ENCODE measurements around the gene RASSF5.

DNA sequence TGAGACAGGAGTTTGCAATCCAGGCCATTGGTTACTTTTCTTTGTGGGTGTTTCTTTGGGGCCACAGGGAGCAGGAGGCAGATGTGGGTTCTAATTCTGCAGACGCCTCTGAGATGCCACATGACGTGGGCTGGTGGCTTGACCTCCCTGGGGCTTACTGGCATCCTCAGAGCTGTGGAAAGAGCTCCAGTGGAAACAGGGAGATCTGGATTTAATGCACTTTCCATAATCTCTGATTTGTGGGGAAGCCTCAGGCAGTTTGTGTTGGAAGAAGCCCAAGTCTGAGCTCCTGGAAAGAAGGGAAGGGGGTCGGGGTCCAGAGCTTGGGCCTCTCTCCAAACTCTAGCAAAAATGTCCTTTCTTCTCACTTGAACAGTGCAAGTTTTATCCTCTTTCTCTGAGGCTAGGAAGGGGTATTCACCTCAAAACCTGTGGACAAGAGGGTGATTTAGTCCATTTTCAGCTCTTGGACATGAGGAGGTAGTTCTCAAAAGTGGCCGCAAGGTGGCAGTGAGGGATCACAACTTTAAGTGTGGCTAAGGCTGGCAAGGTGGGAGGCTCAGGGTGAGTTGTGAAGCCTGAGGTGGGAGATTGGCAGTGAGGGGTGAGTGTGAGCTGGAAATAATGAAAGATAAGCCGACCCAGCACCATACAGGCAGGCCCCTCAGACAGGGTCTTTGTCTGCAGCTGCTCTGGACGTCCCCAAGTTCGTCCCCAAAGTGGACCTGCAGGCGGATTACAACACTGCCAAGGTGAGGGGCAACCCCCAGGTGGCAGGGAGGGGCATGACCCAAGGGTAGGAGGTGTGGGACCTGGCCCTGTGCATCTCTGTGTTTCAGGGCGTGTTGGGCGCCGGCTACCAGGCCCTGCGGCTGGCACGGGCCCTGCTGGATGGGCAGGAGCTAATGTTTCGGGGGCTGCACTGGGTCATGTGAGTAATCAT, 27.9 kb upstream of the RASSF5 start:
- TF ChIP-seq, protein P1, sequence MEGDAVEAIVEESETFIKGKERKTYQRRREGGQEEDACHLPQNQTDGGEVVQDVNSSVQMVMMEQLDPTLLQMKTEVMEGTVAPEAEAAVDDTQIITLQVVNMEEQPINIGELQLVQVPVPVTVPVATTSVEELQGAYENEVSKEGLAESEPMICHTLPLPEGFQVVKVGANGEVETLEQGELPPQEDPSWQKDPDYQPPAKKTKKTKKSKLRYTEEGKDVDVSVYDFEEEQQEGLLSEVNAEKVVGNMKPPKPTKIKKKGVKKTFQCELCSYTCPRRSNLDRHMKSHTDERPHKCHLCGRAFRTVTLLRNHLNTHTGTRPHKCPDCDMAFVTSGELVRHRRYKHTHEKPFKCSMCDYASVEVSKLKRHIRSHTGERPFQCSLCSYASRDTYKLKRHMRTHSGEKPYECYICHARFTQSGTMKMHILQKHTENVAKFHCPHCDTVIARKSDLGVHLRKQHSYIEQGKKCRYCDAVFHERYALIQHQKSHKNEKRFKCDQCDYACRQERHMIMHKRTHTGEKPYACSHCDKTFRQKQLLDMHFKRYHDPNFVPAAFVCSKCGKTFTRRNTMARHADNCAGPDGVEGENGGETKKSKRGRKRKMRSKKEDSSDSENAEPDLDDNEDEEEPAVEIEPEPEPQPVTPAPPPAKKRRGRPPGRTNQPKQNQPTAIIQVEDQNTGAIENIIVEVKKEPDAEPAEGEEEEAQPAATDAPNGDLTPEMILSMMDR (IDR thresholded peaks at IDR 0.05; ENCODE audit: low read depth, low read length, missing input control): peak; percentile 81
- no peak for TF ChIP-seq NR2F2 (IDR thresholded peaks at IDR 0.05)
- TF ChIP-seq EGR1 (IDR thresholded peaks at IDR 0.05; ENCODE audit: low read depth in 2 of 2): no peak
- TF ChIP-seq, protein P2, sequence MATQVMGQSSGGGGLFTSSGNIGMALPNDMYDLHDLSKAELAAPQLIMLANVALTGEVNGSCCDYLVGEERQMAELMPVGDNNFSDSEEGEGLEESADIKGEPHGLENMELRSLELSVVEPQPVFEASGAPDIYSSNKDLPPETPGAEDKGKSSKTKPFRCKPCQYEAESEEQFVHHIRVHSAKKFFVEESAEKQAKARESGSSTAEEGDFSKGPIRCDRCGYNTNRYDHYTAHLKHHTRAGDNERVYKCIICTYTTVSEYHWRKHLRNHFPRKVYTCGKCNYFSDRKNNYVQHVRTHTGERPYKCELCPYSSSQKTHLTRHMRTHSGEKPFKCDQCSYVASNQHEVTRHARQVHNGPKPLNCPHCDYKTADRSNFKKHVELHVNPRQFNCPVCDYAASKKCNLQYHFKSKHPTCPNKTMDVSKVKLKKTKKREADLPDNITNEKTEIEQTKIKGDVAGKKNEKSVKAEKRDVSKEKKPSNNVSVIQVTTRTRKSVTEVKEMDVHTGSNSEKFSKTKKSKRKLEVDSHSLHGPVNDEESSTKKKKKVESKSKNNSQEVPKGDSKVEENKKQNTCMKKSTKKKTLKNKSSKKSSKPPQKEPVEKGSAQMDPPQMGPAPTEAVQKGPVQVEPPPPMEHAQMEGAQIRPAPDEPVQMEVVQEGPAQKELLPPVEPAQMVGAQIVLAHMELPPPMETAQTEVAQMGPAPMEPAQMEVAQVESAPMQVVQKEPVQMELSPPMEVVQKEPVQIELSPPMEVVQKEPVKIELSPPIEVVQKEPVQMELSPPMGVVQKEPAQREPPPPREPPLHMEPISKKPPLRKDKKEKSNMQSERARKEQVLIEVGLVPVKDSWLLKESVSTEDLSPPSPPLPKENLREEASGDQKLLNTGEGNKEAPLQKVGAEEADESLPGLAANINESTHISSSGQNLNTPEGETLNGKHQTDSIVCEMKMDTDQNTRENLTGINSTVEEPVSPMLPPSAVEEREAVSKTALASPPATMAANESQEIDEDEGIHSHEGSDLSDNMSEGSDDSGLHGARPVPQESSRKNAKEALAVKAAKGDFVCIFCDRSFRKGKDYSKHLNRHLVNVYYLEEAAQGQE (IDR thresholded peaks at IDR 0.05): no peak
- no peak for TF ChIP-seq RXRA (IDR thresholded peaks at IDR 0.05)
